SK-N-MC (cell line): ENCODE data around the gene TBK1.

ENCODE experiments used
- DNase-seq: peaks from one replicate; pipeline ENCODE4 v3.0.0-alpha.2; 2011; ENCODE audit warnings: low read depth, low spot score
- H3K27ac ChIP-seq: fragments of 200-600 bp; sonication (generic); 2 replicates; pipeline ENCODE4 v1.5.1; 2016; ENCODE audit warnings: mixed run types
- H3K36me3 ChIP-seq: fragments of 200-600 bp; sonication (generic); 2 replicates; pipeline ENCODE4 v1.6.1; 2017; ENCODE audit warnings: antibody characterized with exemption, low read length, mixed read lengths; ENCODE audit not compliant: insufficient read depth
- H3K4me3 ChIP-seq: fragments of 200-600 bp; sonication (generic); 2 replicates; pipeline ENCODE4 v1.5.1; 2016
- H3K9ac ChIP-seq: fragments of 200-600 bp; sonication (generic); 2 replicates; pipeline ENCODE4 v1.8.0; 2017; ENCODE audit warnings: mixed run types, mixed read lengths; ENCODE audit not compliant: insufficient read length
- H3K9me3 ChIP-seq: fragments of 200-600 bp; sonication (generic); 2 replicates; pipeline ENCODE4 v1.6.1; 2017; ENCODE audit warnings: low read depth, mild to moderate bottlenecking, antibody characterized with exemption, low read length, moderate library complexity, mixed read lengths
- EZH2 ChIP-seq: fragments of 200-600 bp; sonication (generic); IDR thresholded peaks from one replicate; pipeline ENCODE4 v1.6.1; 2017; ENCODE audit warnings: antibody characterized with exemption
- FOXP2 ChIP-seq: optimal IDR thresholded peaks from 2 replicates; pipeline ENCODE3; 2011; ENCODE audit warnings: mild to moderate bottlenecking, moderate library complexity; ENCODE audit not compliant: insufficient read depth; ENCODE audit errors: extremely low read length, control extremely low read depth
- POLR2AphosphoS5 ChIP-seq: IDR thresholded peaks from 2 replicates; pipeline ENCODE4 v1.6.1; 2012; ENCODE audit warnings: mild to moderate bottlenecking, low read depth, low read length, borderline replicate concordance

Gene TBK1

GRCh38 chr12:64445490-64445889 is 6.4 kb upstream of the TBK1 start:
- Histone ChIP-seq H3K27ac (0 out of 2 replicates have a peak overlapping the region, but pooled peaks have one; percentile 5), H3K4me3 (no peak overlapping the region), H3K36me3 (peaks cover 89% of the 10 kb centered on the region), H3K9ac (no peak overlapping the region), H3K9me3 (no peaks in the 10 kb centered on the region)
- TF ChIP-seq FOXP2 = no peak
- TF ChIP-seq POLR2AphosphoS5 = no peak
- TF ChIP-seq EZH2 = no peak
- no peak for DNase-seq

DNA sequence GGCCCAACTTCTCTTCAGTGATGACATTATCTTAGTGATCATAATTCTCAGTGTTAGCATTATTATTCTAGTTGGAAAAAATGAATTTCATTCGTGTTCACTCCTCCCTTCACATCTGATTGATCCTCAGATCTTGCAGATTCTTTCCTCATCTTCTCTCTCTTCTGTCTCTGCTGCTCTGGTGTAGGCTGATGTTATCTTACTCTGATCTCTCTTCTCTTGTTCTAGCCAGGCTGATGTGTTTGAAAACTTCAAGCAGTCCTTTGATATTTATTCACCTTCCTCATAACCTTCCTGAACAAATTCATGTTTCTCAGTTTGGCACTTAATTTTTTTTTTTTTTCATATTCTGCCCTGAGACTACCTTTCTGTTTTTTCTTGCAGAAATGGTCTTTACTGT is 5.6 kb upstream of the TBK1 start:
- Histone ChIP-seq H3K9me3 (no peaks in the 10 kb centered on the region), H3K9ac (no peak overlapping the region), H3K4me3 (no peak overlapping the region), H3K36me3 (peaks cover 81% of the 10 kb centered on the region), H3K27ac (no peak overlapping the region)
- no peak for TF ChIP-seq POLR2AphosphoS5
- TF ChIP-seq EZH2 = no peak
- no peak for TF ChIP-seq FOXP2
- no peak for DNase-seq

- Histone ChIP-seq H3K4me3 (no peak overlapping the region), H3K36me3 (peaks cover 44% of the 10 kb centered on the region), H3K27ac (peak overlapping the region; percentile 33), H3K9ac (no peak overlapping the region), H3K9me3 (no peaks in the 10 kb centered on the region)
- DNase-seq = no peak
- no peak for TF ChIP-seq FOXP2
- no peak for TF ChIP-seq EZH2
- TF ChIP-seq POLR2AphosphoS5 = no peak
These were observed 1.8 kb upstream of the TBK1 start for GRCh38 chr12:64450057-64450640.

- no peaks in the 10 kb centered on the region for H3K9me3 ChIP-seq
- no peak for TF ChIP-seq EZH2
- TF ChIP-seq POLR2AphosphoS5 = no peak
- no peak for TF ChIP-seq FOXP2
- peak overlapping the region; percentile 33 for H3K27ac ChIP-seq
- H3K9ac ChIP-seq = peak overlapping the region; percentile 88
- peaks cover 40% of the 10 kb centered on the region for H3K36me3 ChIP-seq
- DNase-seq = no peak
- H3K4me3 ChIP-seq = peak overlapping the region; percentile 84
These were observed 1.0 kb upstream of the TBK1 start for GRCh38 chr12:64450711-64451486.

DNA sequence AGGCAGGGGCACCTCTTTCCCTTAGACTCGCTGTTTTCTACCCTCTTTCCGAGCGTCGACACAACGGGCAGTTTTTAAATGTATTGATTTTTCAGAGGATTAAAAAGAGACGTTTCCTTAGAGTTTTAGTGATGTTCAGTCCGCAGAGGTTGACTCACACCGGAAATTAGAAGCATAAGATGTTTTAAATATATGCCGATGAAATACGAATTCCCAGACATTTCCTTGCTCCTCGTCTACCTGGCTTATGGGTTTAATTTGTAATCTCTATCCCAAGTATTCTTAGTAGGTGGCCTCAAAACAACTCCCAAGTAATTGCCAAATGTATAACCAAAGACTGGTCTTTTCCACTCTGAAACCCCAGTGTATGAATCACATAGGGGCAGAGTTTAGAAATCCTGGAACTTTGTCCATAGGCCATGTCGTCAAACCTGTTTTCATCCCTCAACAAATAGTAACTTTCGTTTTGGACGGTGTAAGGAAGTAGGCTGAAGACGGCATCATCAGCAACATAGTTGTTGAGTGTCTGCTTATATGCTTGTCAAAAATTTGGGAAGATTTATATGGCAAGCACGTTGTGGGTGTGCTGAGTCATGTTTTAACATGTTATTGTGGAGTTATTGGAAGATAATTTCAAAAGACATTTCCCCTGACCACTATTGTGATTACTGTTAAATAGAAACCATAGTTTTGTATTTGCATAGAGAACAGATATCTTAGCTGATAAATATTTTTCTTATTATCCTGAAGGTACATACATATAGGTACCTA is 824 bp downstream of the TBK1 start:
- DNase-seq = no peak
- H3K9ac ChIP-seq = peak overlapping the region; percentile 88
- H3K4me3 ChIP-seq = peak overlapping the region; percentile 84
- TF ChIP-seq EZH2 = no peak
- TF ChIP-seq POLR2AphosphoS5 = no peak
- no peak for TF ChIP-seq FOXP2
- no peaks in the 10 kb centered on the region for H3K9me3 ChIP-seq
- H3K36me3 ChIP-seq = peaks cover 34% of the 10 kb centered on the region
- H3K27ac ChIP-seq = no peak overlapping the region

GRCh38 chr12:64455506-64455905 is 3.6 kb downstream of the TBK1 start:
- H3K9ac ChIP-seq = no peak overlapping the region
- no peak for DNase-seq
- no peak overlapping the region for H3K27ac ChIP-seq
- no peak overlapping the region for H3K4me3 ChIP-seq
- H3K9me3 ChIP-seq = no peaks in the 10 kb centered on the region
- H3K36me3 ChIP-seq = peaks cover 28% of the 10 kb centered on the region
- TF ChIP-seq POLR2AphosphoS5 = no peak
- TF ChIP-seq EZH2 = no peak
- no peak for TF ChIP-seq FOXP2

GRCh38 chr12:64456119-64456518 is 4.2 kb downstream of the TBK1 start:
- Histone ChIP-seq H3K27ac (no peak overlapping the region), H3K9me3 (no peaks in the 10 kb centered on the region), H3K9ac (no peak overlapping the region), H3K36me3 (peaks cover 28% of the 10 kb centered on the region), H3K4me3 (no peak overlapping the region)
- no peak for DNase-seq
- TF ChIP-seq EZH2 = no peak
- TF ChIP-seq FOXP2 = no peak
- TF ChIP-seq POLR2AphosphoS5 = no peak

GRCh38 chr12:64457032-64457431 is 5.1 kb downstream of the TBK1 start:
- no peak overlapping the region for H3K27ac ChIP-seq
- no peak overlapping the region for H3K9ac ChIP-seq
- no peak for DNase-seq

More at GRCh38 chr12:64457032-64457431, 5.1 kb downstream of the TBK1 start:
- Histone ChIP-seq H3K9me3 (no peaks in the 10 kb centered on the region), H3K36me3 (peaks cover 28% of the 10 kb centered on the region), H3K4me3 (no peak overlapping the region)
- TF ChIP-seq EZH2 (no peak), POLR2AphosphoS5 (no peak), FOXP2 (no peak)
